K562 (cell line): ENCODE data around the gene MTHFR. TPM values are rescaled to one million over a fixed set of nuclear protein-coding genes. Genes with fewer than 3 reads are reported as not detected.

Experiments used
- ARNT ChIP-seq, 2 experiments: fragments of 450-650 bp; IDR thresholded peaks; 2 replicates each; pipeline ENCODE4 v1.6.1; 2016; ENCODE audit warnings: mild to moderate bottlenecking in 1 of 2
- CAMTA2 ChIP-seq: fragments of 250-450 bp; sonication (Bioruptor Pico); conservative IDR thresholded peaks from 2 replicates; pipeline ENCODE4 v1.5.1; 2022
- DACH1 ChIP-seq: fragments of 450-650 bp; IDR thresholded peaks from 2 replicates; pipeline ENCODE4 v1.6.1; 2018; ENCODE audit not compliant: partially characterized antibody
- DPF2 ChIP-seq: fragments of 450-650 bp; IDR thresholded peaks from 2 replicates; pipeline ENCODE4 v1.6.1; 2016
- E2F3 ChIP-seq: fragments of 250-450 bp; sonication (Bioruptor Pico); IDR thresholded peaks from 2 replicates; pipeline ENCODE4 v1.4.0; 2020; ENCODE audit warnings: mild to moderate bottlenecking
- EHMT2 ChIP-seq: fragments of 450-650 bp; IDR thresholded peaks from 2 replicates; pipeline ENCODE4 v1.6.1; 2018; ENCODE audit warnings: antibody characterized with exemption
- KAT7 ChIP-seq: sonication (generic); formaldehyde crosslinking; IDR thresholded peaks from 2 replicates; pipeline ENCODE4 v1.8.0; 2022; ENCODE audit warnings: missing genetic modification reagents, mild to moderate bottlenecking, borderline replicate concordance
- KLF1 ChIP-seq: fragments of 450-650 bp; IDR thresholded peaks from 2 replicates; pipeline ENCODE4 v1.6.1; 2016; ENCODE audit warnings: missing genetic modification characterization, missing compliant biosample characterization
- KLF16 ChIP-seq: IDR thresholded peaks from 2 replicates; pipeline ENCODE4 v1.6.1; 2016; ENCODE audit warnings: antibody characterized with exemption
- NCOR1 ChIP-seq: fragments of 450-650 bp; IDR thresholded peaks from 2 replicates; pipeline ENCODE4 v1.6.1; 2016; ENCODE audit warnings: mild to moderate bottlenecking, moderate library complexity
- NR2C1 ChIP-seq, 2 experiments: fragments of 450-650 bp; IDR thresholded peaks; 2 replicates each; pipeline ENCODE4 v1.6.1; 2017; ENCODE audit warnings: mild to moderate bottlenecking in 2 of 2, antibody characterized with exemption in 1 of 2, inconsistent platforms in 1 of 2, missing compliant biosample characterization in 1 of 2, missing genetic modification characterization in 1 of 2
- NR2C2 ChIP-seq, 2 experiments: fragments of 200-800 bp in 1 of 2; sonication (Bioruptor generic) in 1 of 2; sonication (generic) in 1 of 2; formaldehyde crosslinking in 1 of 2; IDR thresholded peaks; 2 replicates each; pipeline versions ENCODE4 v1.6.1 to v1.8.0; 2016 to 2022; ENCODE audit warnings: mild to moderate bottlenecking in 1 of 2, missing compliant biosample characterization in 1 of 2, missing genetic modification characterization in 1 of 2, missing genetic modification reagents in 1 of 2
- PHF20 ChIP-seq: fragments of 450-650 bp; IDR thresholded peaks from 2 replicates; pipeline ENCODE4 v1.6.1; 2018; ENCODE audit not compliant: partially characterized antibody
- SMAD2 ChIP-seq: fragments of 150-350 bp; IDR thresholded peaks from 2 replicates; pipeline ENCODE4 v1.6.1; 2014; ENCODE audit warnings: low read depth, mild to moderate bottlenecking, low read length
- SPI1 ChIP-seq: IDR thresholded peaks from 2 replicates; pipeline ENCODE4 v1.6.1; 2011; ENCODE audit warnings: low read depth, low read length, control low read depth, borderline replicate concordance
- SREBF2 ChIP-seq: sonication (generic); formaldehyde crosslinking; IDR thresholded peaks from 2 replicates; pipeline ENCODE4 v1.4.0; 2020; ENCODE audit warnings: mild to moderate bottlenecking, missing genetic modification reagents
- ZNF212 ChIP-seq: fragments of 450-650 bp; formaldehyde crosslinking; IDR thresholded peaks from 2 replicates; pipeline ENCODE4 v1.4.0; 2020; ENCODE audit warnings: mild to moderate bottlenecking
- ZNF695 ChIP-seq: fragments of 450-650 bp; formaldehyde crosslinking; IDR thresholded peaks from 2 replicates; pipeline ENCODE4 v1.4.0; 2020; ENCODE audit warnings: mild to moderate bottlenecking, moderate library complexity
- ZNF785 ChIP-seq: fragments of 250-450 bp; sonication (Bioruptor Pico); IDR thresholded peaks from 2 replicates; pipeline ENCODE4 v1.4.0; 2020; ENCODE audit warnings: mild to moderate bottlenecking
- polyA plus RNA-seq, 8 experiments: library from polyadenylated mRNA; depleted of rRNA in 4 of 8; stranded (reverse) in 5 of 8; unstranded in 3 of 8; fragments of >200 nt; fragmentation: Nextera tagmentation in 2 of 8; fragmentation: Illumina TruSeq in 1 of 8; extraction: Ambion mirVana in 2 of 8; extraction: Trizol in 1 of 8; gene quantifications; 2 replicates each; pipeline versions ENCODE4 v1.2.1 to v1.2.3, GENCODE V29; 2011 to 2014; ENCODE audit warnings: inconsistent platforms in 1 of 8, missing spikeins in 1 of 8
- total RNA-seq, 7 experiments: library from RNA; depleted of rRNA in 6 of 7; stranded (reverse); fragments of >200 nt in 6 of 7; fragmentation: Illumina TruSeq in 2 of 7; extraction: Trizol in 2 of 7; gene quantifications; 2 replicates each; pipeline versions ENCODE4 v1.2.1 to v1.2.3, GENCODE V29; 2011 to 2021; ENCODE audit warnings: low replicate concordance in 1 of 7
- TF ChIP-seq, protein P1 (sequence below): fragments of 250-450 bp; sonication (Bioruptor Pico); IDR thresholded peaks from 2 replicates; pipeline ENCODE4 v1.4.0; 2020; ENCODE audit warnings: borderline replicate concordance
- TF ChIP-seq, protein P2 (sequence below): fragments of 250-450 bp; sonication (Bioruptor Pico); IDR thresholded peaks from 2 replicates; pipeline ENCODE4 v1.8.0; 2022; ENCODE audit warnings: inconsistent platforms, mild to moderate bottlenecking, moderate library complexity, borderline replicate concordance
- TF ChIP-seq, protein P3 (sequence below): fragments of 250-450 bp; sonication (Bioruptor Pico); IDR thresholded peaks from 2 replicates; pipeline ENCODE4 v1.5.0; 2021
- TF ChIP-seq, protein P4 (sequence below): fragments of 450-650 bp; IDR thresholded peaks from 2 replicates; pipeline ENCODE4 v1.6.1; 2017; ENCODE audit warnings: antibody characterized with exemption

MTHFR gene
- total and polyA plus RNA-seq, 9 of the 15 experiments (the other 6 are each of a cell fraction or from before 2014, with no cell fraction given) = 5.0 to 104 (median 62.6) TPM

DNA sequence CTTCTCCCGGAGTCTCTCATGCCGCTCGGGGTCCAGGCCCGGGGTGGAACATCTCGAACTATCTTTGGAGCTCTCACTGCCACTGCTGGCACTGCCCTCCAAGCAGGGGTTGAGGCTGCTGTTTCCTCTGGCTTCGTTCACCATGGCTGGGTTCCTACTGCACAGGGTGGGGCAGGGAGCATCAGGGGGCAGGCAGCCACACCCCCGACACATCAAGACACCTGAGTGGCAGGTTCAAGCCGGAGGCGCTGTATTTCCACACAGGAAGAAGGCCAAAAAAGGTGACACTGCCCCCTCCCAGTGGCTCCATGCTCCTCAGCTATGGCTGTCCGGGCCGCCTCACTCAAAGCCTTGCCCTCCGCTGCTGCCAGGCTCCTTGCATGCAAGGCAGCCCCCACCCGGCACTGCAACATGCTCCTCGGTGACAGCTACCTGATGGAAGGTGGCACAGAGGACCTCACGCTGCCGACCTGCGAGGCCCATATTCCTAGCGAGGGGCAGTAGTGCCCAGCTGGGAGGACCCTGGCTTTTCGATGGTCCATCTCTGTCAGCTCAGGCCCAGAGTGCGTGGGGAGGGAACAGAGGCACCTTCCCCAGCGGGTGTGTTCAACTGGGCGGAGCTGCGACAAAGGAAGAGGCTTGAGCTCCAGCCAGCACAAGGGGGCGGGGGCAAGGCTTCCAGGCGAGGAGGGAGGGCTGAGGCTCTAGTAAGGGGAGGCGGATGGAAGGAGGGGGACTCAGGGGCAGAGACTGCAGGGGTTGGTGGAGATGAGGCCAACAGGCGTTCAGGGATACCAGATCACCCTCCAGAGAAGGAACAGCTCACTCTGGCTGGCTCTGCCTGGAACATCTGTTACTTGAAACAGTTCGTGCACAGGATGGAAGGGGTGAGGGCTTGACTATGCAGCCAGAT lies 2.5 kb downstream of the MTHFR start (continued):
- TF ChIP-seq, protein P1, sequence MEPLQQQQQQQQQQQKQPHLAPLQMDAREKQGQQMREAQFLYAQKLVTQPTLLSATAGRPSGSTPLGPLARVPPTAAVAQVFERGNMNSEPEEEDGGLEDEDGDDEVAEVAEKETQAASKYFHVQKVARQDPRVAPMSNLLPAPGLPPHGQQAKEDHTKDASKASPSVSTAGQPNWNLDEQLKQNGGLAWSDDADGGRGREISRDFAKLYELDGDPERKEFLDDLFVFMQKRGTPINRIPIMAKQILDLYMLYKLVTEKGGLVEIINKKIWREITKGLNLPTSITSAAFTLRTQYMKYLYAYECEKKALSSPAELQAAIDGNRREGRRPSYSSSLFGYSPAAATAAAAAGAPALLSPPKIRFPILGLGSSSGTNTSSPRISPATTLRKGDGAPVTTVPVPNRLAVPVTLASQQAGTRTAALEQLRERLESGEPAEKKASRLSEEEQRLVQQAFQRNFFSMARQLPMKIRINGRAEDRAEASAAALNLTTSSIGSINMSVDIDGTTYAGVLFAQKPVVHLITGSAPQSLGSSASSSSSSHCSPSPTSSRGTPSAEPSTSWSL = no peak
- TF ChIP-seq PHF20 (no peak), ZNF695 (CRISPR knock-in tag) (no peak), E2F3 (CRISPR knock-in tag) (0 out of 2 replicates have a peak, but pooled peaks have one; percentile 17), ZNF212 (no peak), KLF1 (tag) (0 out of 2 replicates have a peak, but pooled peaks have one; percentile 16), NCOR1 (no peak), SPI1 (no peak), EHMT2 (no peak), KLF16 (no peak), ARNT (IDR thresholded peaks at IDR 0.05) (0 out of 4 replicates have a peak, but pooled peaks of 1 of the 2 experiments have one; percentile 23), DACH1 (no peak), NR2C2 (CRISPR knock-in tag; IDR thresholded peaks at IDR 0.05) (no peak; the same call in 1 of the 2 replicates), NR2C2 (tag; IDR thresholded peaks at IDR 0.05) (peak; percentile 98), CAMTA2 (no peak), NR2C1 (IDR thresholded peaks at IDR 0.05) (no peak), NR2C1 (tag; IDR thresholded peaks at IDR 0.05) (no peak), DPF2 (no peak), KAT7 (CRISPR knock-in tag) (no peak; the same call in 1 of the 2 replicates), ZNF785 (no peak), SMAD2 (no peak), SREBF2 (CRISPR knock-in tag) (0 out of 2 replicates have a peak, but pooled peaks have one; percentile 26)
- TF ChIP-seq, protein P2, sequence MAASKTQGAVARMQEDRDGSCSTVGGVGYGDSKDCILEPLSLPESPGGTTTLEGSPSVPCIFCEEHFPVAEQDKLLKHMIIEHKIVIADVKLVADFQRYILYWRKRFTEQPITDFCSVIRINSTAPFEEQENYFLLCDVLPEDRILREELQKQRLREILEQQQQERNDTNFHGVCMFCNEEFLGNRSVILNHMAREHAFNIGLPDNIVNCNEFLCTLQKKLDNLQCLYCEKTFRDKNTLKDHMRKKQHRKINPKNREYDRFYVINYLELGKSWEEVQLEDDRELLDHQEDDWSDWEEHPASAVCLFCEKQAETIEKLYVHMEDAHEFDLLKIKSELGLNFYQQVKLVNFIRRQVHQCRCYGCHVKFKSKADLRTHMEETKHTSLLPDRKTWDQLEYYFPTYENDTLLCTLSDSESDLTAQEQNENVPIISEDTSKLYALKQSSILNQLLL (CRISPR knock-in tag) = no peak
- TF ChIP-seq, protein P3, sequence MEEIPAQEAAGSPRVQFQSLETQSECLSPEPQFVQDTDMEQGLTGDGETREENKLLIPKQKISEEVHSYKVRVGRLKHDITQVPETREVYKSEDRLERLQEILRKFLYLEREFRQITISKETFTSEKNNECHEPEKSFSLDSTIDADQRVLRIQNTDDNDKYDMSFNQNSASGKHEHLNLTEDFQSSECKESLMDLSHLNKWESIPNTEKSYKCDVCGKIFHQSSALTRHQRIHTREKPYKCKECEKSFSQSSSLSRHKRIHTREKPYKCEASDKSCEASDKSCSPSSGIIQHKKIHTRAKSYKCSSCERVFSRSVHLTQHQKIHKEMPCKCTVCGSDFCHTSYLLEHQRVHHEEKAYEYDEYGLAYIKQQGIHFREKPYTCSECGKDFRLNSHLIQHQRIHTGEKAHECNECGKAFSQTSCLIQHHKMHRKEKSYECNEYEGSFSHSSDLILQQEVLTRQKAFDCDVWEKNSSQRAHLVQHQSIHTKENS (CRISPR knock-in tag) = no peak
- TF ChIP-seq, protein P4, sequence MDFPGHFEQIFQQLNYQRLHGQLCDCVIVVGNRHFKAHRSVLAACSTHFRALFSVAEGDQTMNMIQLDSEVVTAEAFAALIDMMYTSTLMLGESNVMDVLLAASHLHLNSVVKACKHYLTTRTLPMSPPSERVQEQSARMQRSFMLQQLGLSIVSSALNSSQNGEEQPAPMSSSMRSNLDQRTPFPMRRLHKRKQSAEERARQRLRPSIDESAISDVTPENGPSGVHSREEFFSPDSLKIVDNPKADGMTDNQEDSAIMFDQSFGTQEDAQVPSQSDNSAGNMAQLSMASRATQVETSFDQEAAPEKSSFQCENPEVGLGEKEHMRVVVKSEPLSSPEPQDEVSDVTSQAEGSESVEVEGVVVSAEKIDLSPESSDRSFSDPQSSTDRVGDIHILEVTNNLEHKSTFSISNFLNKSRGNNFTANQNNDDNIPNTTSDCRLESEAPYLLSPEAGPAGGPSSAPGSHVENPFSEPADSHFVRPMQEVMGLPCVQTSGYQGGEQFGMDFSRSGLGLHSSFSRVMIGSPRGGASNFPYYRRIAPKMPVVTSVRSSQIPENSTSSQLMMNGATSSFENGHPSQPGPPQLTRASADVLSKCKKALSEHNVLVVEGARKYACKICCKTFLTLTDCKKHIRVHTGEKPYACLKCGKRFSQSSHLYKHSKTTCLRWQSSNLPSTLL = peak; percentile 94
